Endometrium (tissue), 2 donors: Measurements from ENCODE around the gene TENT5A.

ENCODE experiments used
- FAIRE-seq: peaks from 2 replicates; lab custom pipeline; 2012; peaks lifted over from hg19 to GRCh38; lab: Jason Lieb, UNC
- donor health status: control.
- donor health status: control.

Gene TENT5A

DNA sequence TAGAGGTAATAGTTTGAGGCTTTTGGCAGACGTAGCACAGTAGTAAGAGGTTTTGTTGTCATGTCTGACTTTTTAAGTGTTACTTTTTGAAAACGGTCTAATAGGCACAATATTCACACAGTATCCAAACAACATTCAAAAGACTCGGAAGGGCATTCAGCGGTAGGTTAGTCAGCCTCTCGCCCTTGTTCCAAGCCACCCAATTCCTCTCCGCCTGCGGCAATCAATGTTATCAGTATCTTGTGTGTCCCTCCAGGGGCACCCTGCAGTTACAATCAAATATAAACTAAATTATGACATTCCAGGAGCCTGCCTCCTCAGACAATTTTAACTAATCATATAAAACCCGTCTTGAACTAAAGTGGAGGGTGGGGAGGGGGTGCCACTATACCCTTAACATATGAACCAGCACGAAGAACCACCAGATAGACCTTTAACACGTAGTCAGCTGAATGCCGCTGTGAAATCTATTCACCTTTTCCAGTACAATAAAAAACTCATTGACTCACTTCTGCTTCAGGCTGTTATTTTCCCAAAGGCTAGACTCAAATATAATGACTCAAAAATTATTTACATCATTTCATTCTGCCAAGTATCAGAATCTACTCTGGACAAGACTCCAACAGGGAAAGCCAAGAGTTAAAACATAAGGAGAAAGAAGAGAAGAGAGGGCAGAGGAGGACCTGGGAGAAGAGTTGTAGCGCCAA is 1.6 kb downstream of the TENT5A start:
- no peak for FAIRE-seq

DNA sequence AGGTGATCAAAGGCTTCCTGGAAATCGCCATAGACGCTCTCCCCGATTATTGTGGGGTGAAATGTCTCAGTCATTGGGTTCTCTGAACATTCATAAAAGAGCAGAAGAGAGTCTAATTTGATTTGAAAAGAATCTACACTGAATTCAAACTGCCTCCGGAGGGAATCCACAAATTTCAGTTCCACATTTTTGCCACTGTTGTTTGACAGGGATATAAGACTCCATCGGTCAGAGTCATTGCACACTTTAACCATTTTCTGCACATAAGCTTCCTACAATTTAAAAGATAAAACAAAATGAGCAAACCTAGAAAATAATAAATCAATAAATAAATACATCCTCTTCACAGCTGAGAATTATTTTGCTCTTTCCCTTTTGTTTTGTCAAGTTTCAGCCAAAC is 2.3 kb downstream of the TENT5A start:
- FAIRE-seq, result no peak

DNA sequence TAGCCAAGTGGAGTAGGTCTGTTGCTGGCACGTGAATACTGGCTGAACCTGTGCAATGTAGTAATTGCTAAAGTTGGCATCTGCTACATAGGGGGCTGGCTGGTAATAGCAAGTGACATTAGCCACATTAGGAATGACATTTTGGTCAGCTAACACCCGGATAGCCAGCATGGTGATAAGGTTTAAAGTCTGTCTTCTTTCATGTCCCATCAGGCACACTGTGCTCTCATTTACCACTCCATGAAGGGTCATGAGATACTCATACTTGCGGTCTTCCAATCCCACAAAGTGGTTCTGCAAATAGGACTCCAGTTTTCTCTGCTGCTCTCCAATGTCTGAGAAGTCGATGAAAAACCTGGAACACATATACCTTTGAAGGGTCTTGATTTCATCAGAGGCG is 2.8 kb downstream of the TENT5A start:
- FAIRE-seq, result no peak

DNA sequence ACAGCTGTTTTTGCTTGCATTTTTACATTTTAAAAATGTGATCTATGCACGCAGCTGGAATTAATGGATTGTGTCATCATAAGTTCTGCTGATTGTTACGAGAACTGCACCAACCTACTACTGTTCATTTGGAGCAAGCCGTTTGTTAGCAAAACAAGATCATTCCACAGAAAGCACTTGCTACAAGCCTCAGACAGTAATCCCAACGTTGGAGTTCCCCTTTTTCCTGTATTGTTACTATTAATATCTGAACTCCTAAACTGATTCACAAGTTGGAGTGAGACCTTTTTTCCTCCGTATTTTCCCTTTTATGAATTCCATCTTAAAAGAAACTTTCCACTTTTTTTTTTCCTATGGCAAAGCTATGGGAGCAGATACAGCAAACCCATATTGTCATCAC is 3.5 kb downstream of the TENT5A start:
- no peak for FAIRE-seq

DNA sequence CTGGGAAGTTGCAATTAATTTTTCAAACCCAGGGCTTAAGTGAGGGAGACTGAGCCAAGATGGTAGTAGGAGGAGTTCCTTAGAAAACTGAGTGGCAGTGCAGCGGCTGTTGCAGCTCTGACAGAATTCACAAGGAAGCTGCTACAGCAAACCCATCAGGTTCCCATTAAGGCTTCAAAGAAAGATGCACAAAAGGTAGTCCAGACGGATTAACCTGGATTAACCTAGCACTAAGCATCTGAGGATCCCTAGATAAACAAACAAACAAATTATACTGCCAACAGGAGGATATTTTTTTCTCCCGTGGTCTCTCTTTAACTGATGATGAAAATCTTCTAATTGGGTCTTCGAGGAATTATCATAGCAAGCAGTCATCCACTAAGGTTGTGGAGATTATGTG is 5.2 kb downstream of the TENT5A start:
- FAIRE-seq, result no peak

DNA sequence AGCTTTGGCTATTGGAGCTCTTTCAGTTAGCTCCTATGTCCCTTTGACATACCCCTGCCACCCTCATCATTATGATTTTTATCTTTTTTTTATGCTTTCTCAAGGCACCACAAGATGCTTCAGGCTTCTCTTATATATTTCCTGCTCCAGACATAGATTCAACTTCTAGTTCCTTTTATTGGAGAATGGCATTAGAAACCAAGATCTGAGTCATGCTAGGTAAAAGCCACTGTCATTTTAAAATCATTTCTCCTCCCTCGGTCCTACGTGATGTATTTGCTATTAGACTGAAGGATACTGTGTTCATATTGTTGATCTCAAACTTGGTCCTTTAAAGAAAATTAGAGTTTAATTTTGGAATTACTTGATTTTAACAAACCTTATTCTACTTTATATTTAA is 8.3 kb downstream of the TENT5A start:
- FAIRE-seq, result peak; percentile 26

DNA sequence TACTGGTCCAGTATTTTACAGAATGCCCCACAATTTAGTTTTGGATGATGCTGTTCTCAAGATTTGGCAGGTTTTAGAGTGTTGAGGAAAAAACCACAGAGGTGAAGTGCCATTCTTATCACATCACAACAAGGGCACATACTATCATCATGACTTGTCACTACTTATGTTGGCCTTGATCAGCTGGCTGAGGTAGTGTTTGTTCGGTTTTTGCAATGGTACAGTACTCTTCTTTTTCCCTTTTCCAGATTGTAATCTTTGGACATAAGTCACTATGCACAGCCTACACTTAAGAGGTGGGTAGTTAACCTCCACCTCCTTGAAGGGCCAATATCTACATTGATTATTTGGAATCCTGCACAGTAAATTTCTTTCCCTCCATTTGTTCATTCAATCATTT is 8.8 kb downstream of the TENT5A start:
- FAIRE-seq, result no peak

DNA sequence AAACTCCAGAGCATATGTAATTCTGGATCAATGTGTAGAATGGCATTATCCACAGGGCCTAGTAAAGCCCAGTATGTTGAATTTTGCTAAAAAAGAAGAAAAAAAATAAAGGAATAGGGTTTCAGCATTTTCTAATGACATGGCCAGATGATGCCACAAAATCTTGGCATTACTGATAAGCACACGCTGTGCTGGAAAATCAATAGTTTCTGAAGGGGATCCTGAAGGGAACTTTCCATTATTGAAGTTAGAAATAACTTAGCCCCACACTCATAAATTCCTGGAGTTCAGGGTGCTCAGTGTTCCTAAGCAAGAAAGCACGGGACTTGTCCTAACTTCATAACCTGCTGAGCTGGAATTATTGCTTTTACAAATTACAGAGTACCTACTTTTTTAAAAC is 10.8 kb downstream of the TENT5A start:
- FAIRE-seq, result no peak

DNA sequence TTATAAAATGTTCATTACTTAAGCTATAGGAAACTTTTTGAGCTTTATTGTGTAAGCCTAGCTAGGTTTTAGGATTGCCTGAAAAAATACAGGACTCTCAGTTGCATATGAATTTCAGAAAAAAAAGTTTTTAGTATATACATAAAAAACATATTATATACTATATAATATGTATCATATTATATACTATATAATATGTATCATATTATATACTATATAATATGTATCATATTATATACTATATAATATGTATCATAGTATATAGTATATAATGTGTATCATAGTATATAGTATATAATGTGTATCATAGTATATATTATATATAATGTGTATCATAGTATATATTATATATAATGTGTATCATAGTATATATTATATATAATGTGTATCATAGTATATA is 11.9 kb downstream of the TENT5A start:
- FAIRE-seq, result peak; percentile 100

DNA sequence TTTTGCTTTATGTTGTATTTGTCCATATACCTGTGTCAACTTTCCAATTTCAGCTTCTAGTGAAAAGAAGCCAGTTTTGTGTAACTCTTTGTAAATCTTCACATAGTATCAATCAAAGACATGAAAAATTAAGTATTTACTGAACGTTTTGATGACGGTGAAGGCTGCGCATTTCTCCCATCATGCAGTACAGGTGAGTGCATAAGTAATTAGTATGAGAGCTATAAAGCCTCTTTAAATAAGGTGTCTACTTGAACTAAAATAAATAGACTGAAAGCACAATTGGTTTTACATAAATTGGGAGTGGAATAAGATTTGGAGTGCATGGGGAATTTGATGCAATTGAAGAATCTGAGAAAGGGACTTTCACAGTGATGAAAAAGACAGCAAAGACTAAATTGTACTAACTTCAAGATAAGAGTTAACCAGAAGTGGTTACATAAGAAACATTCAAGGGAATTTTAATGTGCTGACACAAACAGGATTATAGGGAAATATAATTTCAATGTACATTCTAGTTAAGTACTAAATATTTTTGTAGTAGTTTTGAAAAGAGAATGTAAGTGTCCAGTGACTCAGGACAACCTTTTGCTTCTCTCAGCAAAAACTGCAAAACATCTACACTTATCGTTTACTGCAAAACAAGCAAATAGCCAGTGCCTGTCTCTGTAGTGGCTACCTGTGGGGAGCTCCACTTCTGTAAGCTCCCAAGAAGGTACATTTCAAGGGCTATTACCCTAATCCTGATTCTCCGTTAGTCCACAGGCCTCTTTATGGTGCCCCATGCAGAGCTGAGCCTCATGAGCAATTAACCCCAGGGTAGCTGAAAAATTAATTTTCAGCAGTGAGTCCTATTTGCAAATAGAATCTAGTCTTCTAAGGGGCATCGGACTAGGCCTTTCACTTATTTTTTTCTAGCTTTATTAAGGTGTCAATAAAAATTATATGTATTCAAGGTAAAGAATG is 13.0 kb downstream of the TENT5A start:
- FAIRE-seq, result no peak

DNA sequence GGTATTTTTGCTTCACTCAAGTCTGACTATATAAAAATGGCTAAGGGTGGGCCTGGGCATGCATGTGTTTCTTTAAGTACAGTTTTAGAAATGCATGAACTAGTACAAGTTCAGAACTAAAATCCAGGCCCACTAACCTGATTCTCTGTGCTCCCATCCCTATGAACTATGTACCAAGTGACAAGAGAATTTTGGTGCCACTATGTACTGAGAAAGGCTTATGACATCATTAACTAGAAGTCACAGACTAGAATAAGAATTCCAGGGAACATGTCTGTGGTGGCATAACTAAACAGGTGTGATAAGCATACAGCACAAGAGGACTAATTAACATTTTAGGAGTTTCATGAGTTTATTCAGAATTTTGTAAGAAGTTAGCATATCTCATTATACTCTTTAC is 16.1 kb downstream of the TENT5A start:
- no peak for FAIRE-seq

DNA sequence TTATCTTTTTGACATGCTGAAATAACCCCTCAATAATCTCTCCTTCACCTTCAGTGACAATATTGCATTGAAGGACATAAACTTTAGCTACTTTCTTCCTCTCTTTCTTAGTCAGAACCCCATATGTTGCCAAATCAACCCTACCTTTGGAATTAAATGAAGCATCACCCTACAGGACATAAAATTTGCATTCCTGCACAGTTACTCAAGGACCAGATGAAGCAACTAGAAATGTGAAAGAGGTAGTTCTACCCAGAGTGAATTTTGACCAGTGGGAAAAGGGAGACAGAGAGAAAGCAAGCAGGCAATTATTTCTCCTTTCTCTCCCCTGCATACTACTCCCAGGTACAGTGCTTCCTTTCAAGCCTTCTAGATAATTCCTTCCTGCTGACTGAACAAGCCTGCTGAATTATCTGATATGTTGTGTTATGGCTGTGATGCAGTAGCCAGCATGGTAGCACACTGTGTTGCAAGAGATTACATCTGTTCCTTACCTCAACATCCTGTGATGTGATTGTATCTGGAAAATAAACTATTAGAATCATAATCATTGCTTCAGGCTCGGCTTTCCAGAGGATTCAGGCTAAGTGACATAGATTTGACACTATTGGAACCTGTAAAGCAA is 16.6 kb downstream of the TENT5A start:
- FAIRE-seq, result no peak

DNA sequence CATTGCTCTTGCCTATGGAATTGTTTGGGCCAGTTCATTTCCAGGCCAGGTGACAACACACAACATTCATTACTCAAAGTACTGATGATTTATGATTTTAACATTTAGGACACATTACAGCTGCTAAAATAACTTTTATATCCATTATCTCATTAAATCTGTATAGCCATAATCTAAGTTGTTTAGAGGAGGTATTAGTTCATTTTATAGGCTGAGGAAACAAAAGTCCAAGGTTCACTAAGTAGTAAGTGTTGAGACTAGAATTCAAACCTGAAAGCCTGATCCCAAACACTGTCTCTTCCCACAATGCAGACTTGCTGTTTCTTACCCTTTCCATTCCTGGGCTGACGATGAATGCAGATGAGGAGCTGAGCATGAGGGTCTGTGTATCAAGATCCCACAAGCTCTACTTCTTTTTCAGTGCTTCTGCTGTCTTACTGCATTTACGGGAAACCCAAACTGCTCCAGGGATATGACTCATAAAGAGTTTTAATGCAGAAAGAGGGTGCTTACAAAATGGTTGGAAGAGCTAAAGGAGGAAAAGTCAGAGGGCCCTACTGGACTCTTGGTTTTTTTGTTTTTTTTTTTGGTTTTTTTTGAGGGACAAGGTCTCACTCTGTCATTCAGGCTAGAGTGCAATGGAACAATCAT is 17.9 kb downstream of the TENT5A start:
- no peak for FAIRE-seq

DNA sequence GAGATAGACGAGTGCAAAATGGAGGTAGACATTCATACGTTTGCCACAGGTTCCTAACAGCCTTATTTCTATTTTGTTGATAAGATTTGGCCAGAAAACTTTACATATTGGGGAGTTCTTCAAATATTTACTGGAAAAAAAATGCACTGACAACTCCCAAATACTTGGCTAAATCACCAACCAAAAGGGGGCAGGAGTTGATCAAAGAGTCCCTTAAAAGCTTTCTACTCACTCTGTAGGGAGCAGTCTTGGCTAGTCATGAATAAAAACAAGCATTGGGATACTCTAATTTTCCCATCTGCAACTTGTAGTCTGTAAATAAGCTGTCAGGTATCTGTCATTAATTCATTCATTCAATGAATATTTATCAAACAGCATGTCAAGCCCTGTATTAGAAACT is 18.4 kb downstream of the TENT5A start:
- FAIRE-seq, result no peak

DNA sequence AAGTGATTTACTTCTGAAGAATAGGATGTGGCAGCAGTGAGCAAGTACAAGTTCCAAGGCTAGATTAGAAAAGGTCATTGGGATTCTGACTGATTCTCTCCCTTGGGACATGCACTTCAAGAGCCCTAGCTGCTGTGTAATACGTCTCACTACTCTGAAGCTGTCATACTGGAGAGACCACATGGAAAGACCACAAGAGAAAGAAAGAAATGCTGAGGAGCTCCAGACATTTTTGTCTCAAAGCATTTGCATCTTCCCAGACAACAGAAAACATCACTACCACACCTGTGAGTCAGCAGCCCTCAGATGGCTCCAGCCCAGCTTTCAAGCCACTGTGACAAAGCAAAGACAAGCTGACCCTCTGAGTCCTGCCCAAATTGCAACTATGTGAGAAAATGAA is 20.7 kb downstream of the TENT5A start:
- no peak for FAIRE-seq

DNA sequence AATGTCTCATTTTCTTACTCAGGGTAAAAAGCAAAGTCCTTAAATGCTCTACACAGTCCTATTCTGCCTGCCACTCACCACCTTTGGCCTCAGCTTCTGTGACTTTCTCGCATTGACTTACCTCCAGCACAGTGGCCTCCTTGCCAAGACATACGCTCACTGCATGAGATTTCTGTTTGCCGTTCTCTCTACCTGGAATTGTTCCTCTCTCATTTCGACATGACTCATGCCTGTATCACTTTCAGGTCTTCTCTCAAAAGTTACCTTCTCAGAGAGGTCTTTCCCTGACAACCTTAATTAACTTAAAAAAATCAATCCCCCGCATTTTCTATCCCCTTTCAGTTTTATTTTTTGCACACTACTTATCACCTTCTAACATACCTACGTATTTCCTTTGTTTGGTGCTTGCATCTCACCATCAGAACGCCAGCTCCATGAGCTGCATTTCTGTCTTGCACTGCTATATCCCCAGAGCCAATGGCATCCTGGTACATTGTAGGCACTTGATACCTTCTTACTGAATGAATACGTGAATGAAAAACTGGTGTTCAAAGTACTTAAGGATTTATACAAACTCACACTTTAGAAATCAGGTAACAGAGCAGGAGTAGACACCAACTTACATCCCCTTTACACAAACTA is 24.5 kb downstream of the TENT5A start:
- no peak for FAIRE-seq

DNA sequence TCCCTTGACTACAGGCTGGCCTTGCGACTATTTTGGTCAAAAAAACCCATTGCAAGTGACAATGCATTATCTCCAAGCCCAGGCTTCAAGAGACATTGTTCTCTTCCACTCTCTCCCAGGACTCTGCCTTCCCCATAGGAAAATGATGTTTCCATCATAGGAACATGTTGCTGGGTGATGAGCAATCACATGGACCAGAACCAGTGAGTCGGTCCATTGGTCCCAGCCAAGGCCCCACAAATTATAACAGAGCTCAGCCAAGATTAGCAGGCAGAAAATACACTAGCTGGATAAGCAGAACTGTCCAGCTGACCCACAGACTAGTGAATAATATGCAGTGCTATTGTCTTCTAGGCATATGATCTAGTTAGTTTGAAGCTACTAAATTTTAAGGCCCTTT is 27.4 kb downstream of the TENT5A start:
- FAIRE-seq, result no peak

DNA sequence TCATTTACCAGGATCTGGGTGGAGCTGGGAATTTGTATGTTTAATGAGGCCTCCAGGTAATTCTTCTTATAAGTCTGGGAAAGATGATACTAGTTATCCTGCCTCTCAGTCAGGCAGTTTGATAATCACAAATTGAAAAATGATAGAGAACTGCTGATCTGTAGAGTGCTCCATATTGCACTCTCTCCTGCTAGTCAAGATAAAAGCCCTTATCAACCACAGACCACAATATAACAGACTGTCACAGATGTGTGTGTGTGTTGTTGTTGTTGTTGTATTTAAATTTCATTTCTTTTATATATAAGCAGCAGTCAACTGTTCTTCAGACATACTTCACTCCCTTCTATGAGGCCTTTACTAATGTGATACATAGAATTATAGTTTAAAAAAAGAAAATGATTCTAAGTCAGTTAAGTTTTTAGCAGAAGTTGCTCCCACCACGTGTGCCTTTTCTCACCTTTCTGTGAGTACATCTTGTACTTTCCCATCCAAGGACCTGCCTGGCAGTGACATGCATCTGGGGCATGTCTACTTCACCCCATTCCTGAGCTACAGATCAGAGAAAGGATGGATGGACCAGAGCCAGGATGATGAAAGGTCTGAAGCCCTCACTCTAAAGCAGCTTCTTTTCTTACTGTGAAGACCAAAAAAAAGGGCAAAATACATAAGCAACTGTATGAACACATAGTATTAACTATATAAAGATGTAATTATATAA is 29.8 kb downstream of the TENT5A start:
- FAIRE-seq, result no peak

DNA sequence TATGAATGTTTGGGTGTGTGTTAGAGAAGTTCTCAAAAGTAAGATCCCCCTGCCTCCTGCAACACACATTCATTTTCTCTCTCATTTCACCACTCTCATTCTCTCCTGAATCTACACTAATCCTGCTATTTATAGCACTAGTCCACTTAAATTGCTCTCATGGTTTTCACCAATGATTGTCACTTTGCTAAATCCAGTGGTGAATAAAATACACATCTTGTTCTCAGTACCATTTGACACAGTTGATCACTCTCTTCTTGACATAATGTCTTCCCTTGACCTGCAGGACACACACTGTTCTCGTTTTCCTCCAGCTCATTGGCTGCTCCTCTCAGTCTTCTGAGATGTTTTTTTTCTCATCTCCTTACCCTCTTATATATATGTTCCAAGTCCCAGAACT is 32.1 kb downstream of the TENT5A start:
- FAIRE-seq, result no peak

DNA sequence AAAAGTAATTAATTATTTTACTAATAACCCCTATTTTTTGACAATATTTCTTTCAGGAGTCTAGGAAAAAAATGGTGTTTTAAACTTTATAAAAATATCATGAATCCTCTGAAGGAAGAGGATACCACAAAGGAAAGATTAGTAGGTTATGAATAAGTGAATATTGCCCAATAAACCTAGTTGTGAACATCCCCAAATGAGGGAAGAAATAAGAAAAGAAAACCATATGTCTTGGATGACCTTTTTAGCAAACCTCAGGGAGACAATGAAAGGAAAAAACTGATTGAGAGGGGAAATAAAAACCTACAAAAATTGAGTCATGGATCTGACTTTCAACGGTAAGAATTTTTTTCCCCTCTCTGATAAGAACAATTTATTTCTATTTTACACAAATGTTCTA is 34.4 kb downstream of the TENT5A start:
- no peak for FAIRE-seq

DNA sequence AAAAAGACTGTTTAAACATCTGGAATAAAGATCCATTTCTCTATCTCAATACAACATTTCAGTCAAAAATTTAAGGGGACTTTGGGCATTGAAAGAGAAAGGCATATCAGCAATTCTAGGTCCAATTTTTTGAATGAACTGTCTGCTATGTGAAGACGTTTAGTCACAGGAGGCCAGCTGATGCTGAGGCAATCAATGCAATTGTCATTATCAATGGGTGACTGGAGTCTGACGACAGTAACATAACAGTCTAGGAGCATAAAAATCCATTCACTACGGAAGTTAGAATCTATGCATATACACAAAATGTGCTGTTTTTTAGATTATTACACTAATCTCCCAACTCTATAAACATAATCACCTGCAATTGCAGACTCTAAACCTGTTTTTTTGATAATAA is 37.8 kb downstream of the TENT5A start:
- no peak for FAIRE-seq
